ENCODE data around the gene SUPT7L.
"Not testable (repeated sequence)": the region's sequence is repeated elsewhere in the genome, so short reads cannot be mapped to it uniquely, and the experiment has no call there.

Gene SUPT7L

DNA sequence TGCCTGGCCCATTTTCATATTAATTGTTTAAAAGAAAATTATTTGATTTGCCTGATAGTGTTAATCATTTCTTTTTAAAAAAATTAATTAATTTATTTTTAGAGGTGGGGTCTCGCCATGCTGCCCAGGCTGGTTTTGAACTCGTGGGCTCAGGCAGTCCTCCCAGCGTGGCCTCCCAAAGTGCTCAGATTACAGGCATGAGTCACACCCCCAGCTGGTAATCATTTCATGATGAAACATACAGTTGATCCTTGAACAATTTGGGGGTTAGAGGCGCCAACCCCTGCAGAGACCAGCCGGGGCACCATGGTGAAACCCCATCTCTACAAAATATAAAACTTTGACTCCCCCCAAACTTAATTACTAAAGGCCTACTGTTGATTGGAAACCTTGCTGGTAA, 26.6 kb downstream of the SUPT7L start:
- DNase-seq (ENCODE audit: low spot score): no peak

DNA sequence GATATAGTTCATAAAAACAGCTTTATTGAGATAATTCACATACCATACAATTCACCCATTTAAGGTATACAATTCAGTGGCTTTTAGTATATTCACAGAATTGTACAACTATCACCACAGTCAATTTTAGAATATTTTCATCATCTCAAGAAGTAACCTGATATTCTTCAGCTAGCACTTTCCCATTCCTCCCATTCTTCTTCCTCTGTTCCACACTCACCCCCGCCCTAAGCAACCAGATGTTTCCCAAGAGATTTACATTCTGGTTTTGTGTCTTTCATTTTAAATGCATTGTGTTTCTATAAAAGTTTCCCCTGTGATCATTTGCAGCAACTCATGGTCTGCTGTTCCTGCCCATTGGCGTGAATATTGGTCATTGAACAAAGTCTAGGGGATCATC, 29.1 kb downstream of the SUPT7L start:
- DNase-seq (ENCODE audit: low spot score): no peak

DNA sequence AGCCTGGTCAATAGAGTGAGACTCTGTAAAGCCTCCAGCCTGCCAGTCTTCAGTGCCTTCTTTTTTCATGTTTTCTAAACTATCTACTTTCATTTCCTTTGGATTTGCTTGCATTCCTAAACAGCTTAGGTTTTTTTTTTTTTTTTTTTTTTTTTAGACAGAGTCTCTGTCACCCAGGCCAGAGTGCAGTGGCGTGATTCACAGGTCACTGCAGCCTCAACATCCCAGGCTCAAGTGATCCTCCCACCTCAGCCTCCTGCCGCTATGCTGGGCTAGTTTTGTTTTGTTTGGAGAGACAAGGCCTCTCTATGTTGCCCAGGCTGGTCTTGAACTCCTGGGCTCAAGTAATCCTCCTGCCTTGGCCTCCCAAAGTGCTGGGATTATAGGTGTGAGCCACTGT, 33.2 kb downstream of the SUPT7L start:
- DNase-seq (ENCODE audit: low spot score): not testable (repeated sequence)

DNA sequence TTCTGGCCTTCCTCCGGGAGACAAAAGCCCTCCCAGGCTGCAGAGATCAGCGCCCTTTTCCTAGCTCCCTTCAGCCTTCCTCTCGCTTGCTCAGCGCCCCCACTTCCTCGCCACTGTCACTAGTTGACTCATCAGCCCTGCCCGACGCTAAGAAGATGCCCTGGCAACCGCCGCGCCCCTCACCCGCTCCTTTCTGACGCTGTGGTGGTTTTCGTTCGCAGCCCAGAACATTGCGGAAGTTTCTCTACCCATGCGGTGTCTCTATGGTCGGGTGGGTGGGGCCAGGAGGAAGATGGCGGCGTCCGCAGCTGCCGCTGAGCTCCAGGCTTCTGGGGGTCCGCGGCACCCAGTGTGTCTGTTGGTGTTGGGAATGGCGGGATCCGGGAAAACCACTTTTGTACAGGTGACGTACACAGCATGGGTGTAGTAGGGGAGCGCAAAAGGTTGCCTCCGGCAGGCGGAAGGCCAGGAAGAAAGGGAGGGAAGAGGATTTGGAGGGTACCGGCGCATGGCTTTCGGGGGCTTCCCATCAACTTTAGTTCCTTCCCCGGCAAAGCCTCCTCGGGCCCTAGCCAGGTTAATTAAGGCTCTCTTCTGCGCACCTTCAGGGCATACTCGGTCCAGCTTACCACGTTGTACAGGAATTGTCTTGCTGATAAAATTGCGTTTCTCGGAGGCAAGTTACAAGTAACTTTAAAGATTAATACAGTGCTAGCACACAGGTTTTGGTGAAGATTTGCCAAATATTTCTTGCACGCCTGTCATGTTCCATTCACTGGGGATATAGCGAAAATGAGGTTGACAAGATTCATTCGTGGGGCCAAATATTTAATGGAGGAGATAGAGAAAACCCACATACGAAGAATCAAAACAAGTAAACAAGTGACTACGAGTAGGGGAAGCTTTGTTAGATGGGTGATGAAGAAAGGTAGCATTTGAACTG, 34.4 kb downstream of the SUPT7L start, which contains the start of the genes CCDC121 and GPN1:
Gene CCDC121, minus strand, starts transcription at position 246 of the 943 bp plus-strand sequence. CDS start 1,213 bp downstream, outside the sequence.
Gene GPN1, plus strand, starts transcription at position 284 of the 943 bp plus-strand sequence. Its CDS starts 9 bp downstream, at position 293.
- DNase-seq (ENCODE audit: low spot score): peak; percentile 90

DNA sequence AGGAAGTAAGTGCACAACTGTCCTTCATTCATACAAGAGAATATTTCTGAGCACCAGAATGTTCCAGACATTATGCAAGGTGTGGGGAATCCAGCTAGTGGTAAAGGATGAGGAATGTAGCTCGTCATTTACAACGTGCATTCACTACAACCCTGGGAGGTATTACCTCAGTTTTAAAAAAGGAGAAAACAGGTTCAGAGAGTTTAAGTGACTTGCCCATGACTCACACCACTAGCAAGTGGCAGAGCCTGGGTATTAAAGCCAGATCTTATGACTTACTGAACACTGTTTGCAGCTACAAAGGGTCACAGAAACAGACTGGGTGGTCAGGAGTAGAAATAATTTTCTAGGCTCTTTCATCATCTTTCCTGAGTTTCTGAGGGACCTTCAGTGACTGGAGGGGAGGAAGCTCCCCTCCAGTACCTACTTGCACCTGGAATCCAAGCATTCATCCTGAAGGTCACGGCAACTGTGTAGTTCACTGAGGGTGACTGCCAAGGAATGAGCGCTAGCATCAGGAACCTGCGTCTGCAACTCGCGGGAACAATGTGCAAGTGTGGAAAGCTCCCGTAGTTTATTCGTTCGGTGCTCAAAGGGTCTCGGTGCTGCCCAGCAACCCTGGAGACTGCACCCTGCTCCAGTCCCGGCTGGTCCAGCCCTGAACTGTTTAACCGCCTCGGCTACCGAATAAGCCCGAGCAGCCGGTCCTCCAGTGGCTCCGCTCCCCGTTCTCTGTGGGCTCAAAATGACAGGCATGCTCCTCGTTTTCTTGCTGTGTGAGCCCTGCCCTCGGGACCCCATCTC, 35.2 kb downstream of the SUPT7L start:
- no peak for DNase-seq (ENCODE audit: low spot score)

DNA sequence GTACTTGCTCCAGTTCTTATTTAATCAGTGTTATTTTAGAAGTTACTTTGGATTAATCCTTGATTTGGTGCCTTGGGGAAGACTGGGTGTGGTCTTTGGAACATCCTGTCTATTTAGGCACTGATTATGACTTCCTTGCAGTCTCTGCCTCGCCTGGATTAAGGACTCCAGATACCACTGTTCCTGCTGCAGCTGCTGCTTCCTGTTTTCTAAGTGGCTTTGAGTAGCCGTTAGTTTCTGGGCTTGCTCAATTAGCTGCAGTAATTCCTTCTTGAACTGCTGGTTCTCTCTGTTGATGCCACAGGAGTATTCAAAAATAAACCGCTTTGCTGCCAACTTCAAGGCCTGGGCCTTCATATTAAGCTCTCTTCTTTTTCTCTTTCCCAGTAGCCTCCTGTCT, 36.5 kb downstream of the SUPT7L start:
- DNase-seq (ENCODE audit: low spot score): not testable (repeated sequence)

DNA sequence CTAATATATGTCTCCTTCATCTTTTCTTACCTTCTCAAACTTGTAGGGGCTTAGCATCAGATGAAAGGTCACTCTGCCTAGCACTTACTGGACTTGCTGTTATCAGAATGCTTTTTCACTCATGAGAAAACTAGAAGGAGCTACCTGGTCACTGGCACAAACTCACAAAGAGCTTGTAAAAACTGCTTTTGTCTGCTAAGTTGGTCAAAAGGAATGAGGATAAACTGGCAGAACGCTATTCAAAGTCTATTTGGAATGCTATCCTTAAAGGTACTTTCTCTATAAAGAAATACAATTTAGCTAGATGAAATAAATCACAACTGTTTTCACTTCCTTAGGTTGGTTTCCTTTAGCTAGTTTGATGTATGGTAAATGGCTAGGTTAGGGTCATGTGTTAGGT, 37.1 kb downstream of the SUPT7L start:
- DNase-seq (ENCODE audit: low spot score): not testable (repeated sequence)

DNA sequence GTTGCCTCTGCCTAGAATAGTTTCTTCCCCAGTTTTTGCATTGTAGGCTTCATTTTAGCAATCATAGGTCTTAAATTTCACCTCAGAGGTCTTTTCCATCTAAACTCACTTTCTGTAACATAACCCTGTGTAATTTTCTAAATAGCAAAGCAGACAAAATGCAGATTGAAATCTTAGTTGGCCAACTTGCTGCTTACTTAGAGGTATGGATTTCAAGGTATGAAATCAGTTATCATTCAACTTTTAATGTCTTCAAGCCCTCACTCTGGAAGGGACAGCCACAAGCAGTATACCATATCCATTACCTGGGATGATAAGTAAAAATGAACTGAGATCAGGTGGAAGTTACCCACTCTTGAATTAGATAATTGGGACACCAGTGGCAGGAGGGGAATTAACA, 38.5 kb downstream of the SUPT7L start:
- no peak for DNase-seq (ENCODE audit: low spot score)

DNA sequence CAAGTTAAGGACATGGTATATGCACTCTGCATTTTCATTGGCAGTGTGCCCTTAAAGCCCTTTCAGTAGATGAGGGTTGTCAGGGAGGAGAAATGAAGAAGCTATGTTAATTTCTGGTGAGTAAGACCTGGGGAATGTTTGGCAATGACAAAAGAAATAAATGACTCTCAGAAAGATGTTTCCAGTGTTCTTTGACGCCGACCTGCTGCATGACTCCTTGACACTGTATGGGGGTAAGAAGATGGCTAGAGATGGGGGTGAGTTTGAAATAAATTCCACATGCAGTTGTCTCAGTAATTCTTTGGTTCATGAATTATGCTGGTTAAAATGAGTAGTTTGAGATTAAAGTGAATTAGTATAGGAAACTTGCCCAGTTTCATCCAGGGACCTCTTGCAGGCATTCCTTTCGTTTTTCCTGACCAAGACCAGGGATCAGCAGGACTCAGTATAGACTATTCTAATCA, 40.5 kb downstream of the SUPT7L start:
- no peak for DNase-seq (ENCODE audit: low spot score)

DNA sequence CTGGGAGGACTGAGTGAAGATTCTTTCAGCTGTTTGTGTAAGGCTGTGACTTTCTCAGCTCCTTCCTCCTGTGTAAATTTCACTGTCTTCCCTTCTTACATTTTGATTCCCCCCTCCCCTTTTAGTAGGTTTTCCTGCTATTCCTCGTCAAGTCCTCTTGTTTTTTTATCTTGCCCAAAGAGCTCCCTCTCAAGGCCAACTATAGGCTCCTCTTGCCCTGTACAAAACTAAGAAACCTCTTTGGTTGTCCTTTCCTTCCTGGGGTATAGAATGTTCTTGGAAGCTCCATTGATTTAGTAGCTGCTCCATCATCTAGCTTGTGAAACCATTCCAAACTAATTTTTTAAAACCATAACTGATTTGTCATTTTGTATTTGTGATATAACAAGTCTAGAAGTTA, 41.9 kb downstream of the SUPT7L start:
- DNase-seq (ENCODE audit: low spot score): no peak

DNA sequence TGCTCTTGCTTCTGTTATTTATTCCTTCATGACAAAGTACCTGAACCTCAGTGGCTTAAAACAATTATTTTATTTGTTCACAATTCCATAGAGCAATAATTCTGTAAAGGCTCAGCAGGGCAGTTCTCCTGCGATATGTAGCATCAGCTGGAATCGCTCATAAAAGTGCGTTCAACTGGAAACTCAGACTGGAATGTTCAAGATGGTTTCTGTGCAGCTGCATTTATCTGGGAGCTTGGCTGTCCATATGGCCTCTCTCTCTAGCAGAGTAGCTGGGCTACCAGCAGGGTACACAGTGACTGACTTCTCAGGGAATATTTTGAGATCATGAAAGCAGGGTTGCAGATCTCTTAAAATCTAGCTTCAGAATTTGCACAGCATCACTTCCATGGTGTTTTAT, 48.1 kb downstream of the SUPT7L start:
- no peak for DNase-seq (ENCODE audit: low spot score)

DNA sequence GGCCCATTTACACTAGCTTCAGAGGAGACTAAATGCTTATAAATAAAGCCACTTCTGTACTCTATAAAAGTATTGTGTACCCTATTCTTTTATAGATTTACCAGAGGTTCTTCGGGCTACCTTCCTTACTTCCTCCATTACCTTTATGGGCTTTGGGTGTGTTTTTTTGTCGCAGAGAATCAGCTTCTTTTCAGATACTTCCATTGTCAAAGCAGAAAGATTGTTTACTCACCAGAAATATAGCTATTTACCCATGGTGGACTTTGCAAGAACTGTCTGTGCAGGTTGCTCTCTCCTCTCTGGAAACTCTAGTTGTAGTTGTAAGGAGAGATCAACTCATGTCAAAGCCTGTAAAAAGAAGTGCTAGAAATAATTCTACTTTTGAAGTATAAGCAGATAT, 49.4 kb downstream of the SUPT7L start:
- DNase-seq (ENCODE audit: low spot score): no peak

DNA sequence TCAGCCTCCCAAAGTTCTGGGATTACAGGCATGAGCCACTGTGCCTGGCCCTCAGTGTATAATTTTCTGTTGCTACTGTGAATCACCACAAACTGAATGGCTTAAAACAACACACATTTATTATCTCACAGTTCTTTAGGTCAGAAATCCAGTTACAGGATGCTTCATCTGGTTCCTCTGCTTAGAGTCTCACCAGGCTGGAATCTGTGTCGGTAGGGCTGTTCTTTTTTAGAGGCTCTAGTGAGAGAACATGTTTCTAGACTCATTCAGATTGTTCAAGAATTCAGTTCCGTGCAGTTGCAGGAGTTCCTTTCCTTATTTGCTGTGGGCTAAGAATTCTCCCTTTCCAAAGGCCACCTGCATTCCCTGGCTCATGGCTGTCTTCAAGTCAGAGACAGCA, 56.8 kb downstream of the SUPT7L start:
- DNase-seq (ENCODE audit: low spot score): no peak

Data from left forelimb (tissue), 1 donor.